Measurements from ENCODE around the gene IP6K3. TPM values are rescaled to one million over a fixed set of nuclear protein-coding genes. Genes with fewer than 3 reads are reported as not detected.

The IP6K3 gene
- polyA plus RNA-seq, 3 donors, result not detected

- Histone ChIP-seq H3K79me2 (ENCODE audit: insufficient read depth, low read length) (no peaks in the 10 kb centered on the region), H3K36me3 (replicated peaks in 1 of 2; ENCODE audit: control insufficient read depth in 1 of 2, insufficient read depth in 2 of 2, low read length in 2 of 2) (no peaks in the 10 kb centered on the region), H3K9me3 (replicated peaks in 1 of 2; ENCODE audit: control insufficient read depth in 1 of 2, insufficient read depth in 1 of 2, low read length in 2 of 2) (no peaks in the 10 kb centered on the region), H4K20me1 (ENCODE audit: insufficient read depth, low read length) (no peaks in the 10 kb centered on the region), H2AFZ (ENCODE audit: insufficient read depth, low read depth, low read length, poor library complexity, severe bottlenecking) (no peak overlapping the region), H3K4me1 (ENCODE audit: control insufficient read depth in 1 of 2, insufficient read depth in 2 of 2, low read length in 2 of 2) (no peaks in the 10 kb centered on the region), H3K4me2 (replicated peaks; ENCODE audit: extremely low read depth, low read length, poor library complexity, severe bottlenecking) (no peak overlapping the region), H3K27ac (ENCODE audit: low read depth in 1 of 2, low read length in 2 of 2) (no peak overlapping the region), H3K4me3 (replicated peaks in 1 of 3; ENCODE audit: low read depth in 2 of 3, low read length in 3 of 3) (no peak overlapping the region), H3K27me3 (ENCODE audit: control insufficient read depth in 2 of 2, insufficient read depth in 2 of 2, low read length in 2 of 2) (no peaks in the 10 kb centered on the region), H3K9ac (ENCODE audit: insufficient read depth, low read length, poor library complexity, severe bottlenecking) (no peak overlapping the region)
- H3K27me3 Mint-ChIP-seq (ENCODE audit: low read depth in 3 of 3), result peaks cover 0 to 4% (median 2%) of the 10 kb centered on the region in 3 donors
- H3K9me3 Mint-ChIP-seq, result no peaks in the 10 kb centered on the region
- whole genome bisulfite sequencing (ENCODE audit: insufficient coverage), result no CpG with 5 or more reads among the region's 7 CpGs
- no peak for DNase-seq
- TF ChIP-seq CTCF (IDR thresholded peaks at IDR 0.05), result no peak
- no peak overlapping the region for H3K27ac Mint-ChIP-seq
- intact Hi-C loops (cut with micrococcal nuclease), result no loop called here
- H3K4me3 Mint-ChIP-seq, result no peak overlapping the region
- no peaks in the 10 kb centered on the region for H3K36me3 Mint-ChIP-seq
- no peaks in the 10 kb centered on the region for H3K4me1 Mint-ChIP-seq
Observed at GRCh38 chr6:33758815-33759216, 12.1 kb upstream of the IP6K3 start.

GRCh38 chr6:33757906-33758305 is 11.2 kb upstream of the IP6K3 start:
- no peaks in the 10 kb centered on the region for H4K20me1 ChIP-seq (ENCODE audit: insufficient read depth, low read length)
- peaks cover 0 to 4% (median 2%) of the 10 kb centered on the region in 3 donors for H3K27me3 Mint-ChIP-seq (ENCODE audit: low read depth in 3 of 3)
- H3K27ac Mint-ChIP-seq, result no peak overlapping the region
- no peak overlapping the region for H3K4me2 ChIP-seq (replicated peaks; ENCODE audit: extremely low read depth, low read length, poor library complexity, severe bottlenecking)
- intact Hi-C loops (cut with micrococcal nuclease), result no loop called here
- H3K27ac ChIP-seq (ENCODE audit: low read depth in 1 of 2, low read length in 2 of 2), result no peak overlapping the region
- H3K4me1 Mint-ChIP-seq, result no peaks in the 10 kb centered on the region
- no peak overlapping the region for H3K9ac ChIP-seq (ENCODE audit: insufficient read depth, low read length, poor library complexity, severe bottlenecking)
- H3K79me2 ChIP-seq (ENCODE audit: insufficient read depth, low read length), result no peaks in the 10 kb centered on the region
- H3K9me3 Mint-ChIP-seq, result no peaks in the 10 kb centered on the region
- H2AFZ ChIP-seq (ENCODE audit: insufficient read depth, low read depth, low read length, poor library complexity, severe bottlenecking), result no peak overlapping the region
- H3K36me3 Mint-ChIP-seq, result no peaks in the 10 kb centered on the region
- WGBS (ENCODE audit: insufficient coverage), result 92% methylated on average over 9 of the region's 10 CpGs
- H3K9me3 ChIP-seq (replicated peaks in 1 of 2; ENCODE audit: control insufficient read depth in 1 of 2, insufficient read depth in 1 of 2, low read length in 2 of 2), result no peaks in the 10 kb centered on the region
- H3K4me3 ChIP-seq (replicated peaks in 1 of 3; ENCODE audit: low read depth in 2 of 3, low read length in 3 of 3), result no peak overlapping the region
- H3K36me3 ChIP-seq (replicated peaks in 1 of 2; ENCODE audit: control insufficient read depth in 1 of 2, insufficient read depth in 2 of 2, low read length in 2 of 2), result no peaks in the 10 kb centered on the region
- no peak for TF ChIP-seq CTCF (IDR thresholded peaks at IDR 0.05)
- H3K4me1 ChIP-seq (ENCODE audit: control insufficient read depth in 1 of 2, insufficient read depth in 2 of 2, low read length in 2 of 2), result no peaks in the 10 kb centered on the region
- no peaks in the 10 kb centered on the region for H3K27me3 ChIP-seq (ENCODE audit: control insufficient read depth in 2 of 2, insufficient read depth in 2 of 2, low read length in 2 of 2)
- no peak overlapping the region for H3K4me3 Mint-ChIP-seq
- no peak for DNase-seq

Measured in CD14-positive monocyte (primary cell).